Measurements from ENCODE around the gene RBM33. TPM values are rescaled to one million over a fixed set of nuclear protein-coding genes. Genes with fewer than 3 reads are reported as not detected.

The RBM33 gene
- polyA plus RNA-seq, 1 experiment: 5.0 TPM

DNA sequence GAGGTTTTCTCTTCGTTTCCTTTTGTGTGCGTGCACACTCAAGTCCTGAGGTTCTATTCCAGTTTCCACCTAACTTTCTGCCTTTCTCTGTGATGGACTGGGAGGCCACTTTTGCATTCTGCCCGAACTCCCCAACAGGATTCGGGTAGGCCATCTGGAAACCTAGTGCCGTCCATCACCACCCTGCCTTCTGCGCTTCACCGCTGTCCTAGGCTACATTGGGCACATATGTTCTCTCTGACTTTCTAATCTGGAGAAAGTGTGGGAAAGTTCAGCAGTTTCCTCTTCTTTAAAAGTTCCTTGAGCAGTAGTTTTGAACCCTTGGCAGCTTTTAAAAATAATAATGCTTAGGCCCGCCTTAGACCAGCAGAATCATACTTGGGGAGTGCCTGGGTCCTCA lies 121.0 kb downstream of the RBM33 start:
- H3K4me3 ChIP-seq (ENCODE audit: low read depth, low read length): no peak overlapping the region
- POLR2A ChIA-PET: no interaction called here
- peaks cover 17% of the 10 kb centered on the region for H3K36me3 ChIP-seq (ENCODE audit: control insufficient read depth, insufficient read depth, low read length)
- CTCF ChIA-PET: interaction anchor here (3.5 kb wide), 1 partner anchor 166 kb away, joined by 40 read pairs; no protein-coding TSS in a partner anchor
- no peaks in the 10 kb centered on the region for H3K27me3 ChIP-seq (ENCODE audit: control insufficient read depth, insufficient read depth, low read length)
- TF ChIP-seq CTCF (IDR thresholded peaks at IDR 0.05; ENCODE audit: insufficient read depth, low read depth, low read length): no peak
- no peak for DNase-seq (ENCODE audit: low read depth)

- Histone ChIP-seq H3K27me3 (ENCODE audit: control insufficient read depth, insufficient read depth, low read length) (no peaks in the 10 kb centered on the region), H3K36me3 (ENCODE audit: control insufficient read depth, insufficient read depth, low read length) (peaks cover 17% of the 10 kb centered on the region), H3K4me3 (ENCODE audit: low read depth, low read length) (no peak overlapping the region)
- POLR2A ChIA-PET: no interaction called here
- DNase-seq (ENCODE audit: low read depth): no peak
- TF ChIP-seq CTCF (IDR thresholded peaks at IDR 0.05; ENCODE audit: insufficient read depth, low read depth, low read length): no peak
- CTCF ChIA-PET: interaction anchor here (1.2 to 3.5 kb wide), 7 partner anchors 8 to 839 kb away, joined by 3 to 40 read pairs (median 5); no protein-coding TSS in a partner anchor
Observed at GRCh38 chr7:155766386-155766785, 121.9 kb downstream of the RBM33 start.

- ChIA-PET POLR2A (no interaction called here), CTCF (interaction anchor here (0.7 to 3.5 kb wide), 18 partner anchors 8 to 840 kb away, joined by 3 to 40 read pairs (median 5); no protein-coding TSS in a partner anchor)
- no peak for DNase-seq (ENCODE audit: low read depth)
- no peak for TF ChIP-seq CTCF (IDR thresholded peaks at IDR 0.05; ENCODE audit: insufficient read depth, low read depth, low read length)
- peaks cover 17% of the 10 kb centered on the region for H3K36me3 ChIP-seq (ENCODE audit: control insufficient read depth, insufficient read depth, low read length)
- H3K27me3 ChIP-seq (ENCODE audit: control insufficient read depth, insufficient read depth, low read length): no peaks in the 10 kb centered on the region
- H3K4me3 ChIP-seq (ENCODE audit: low read depth, low read length): no peak overlapping the region
Observed at GRCh38 chr7:155766966-155767916, 122.8 kb downstream of the RBM33 start.

DNA sequence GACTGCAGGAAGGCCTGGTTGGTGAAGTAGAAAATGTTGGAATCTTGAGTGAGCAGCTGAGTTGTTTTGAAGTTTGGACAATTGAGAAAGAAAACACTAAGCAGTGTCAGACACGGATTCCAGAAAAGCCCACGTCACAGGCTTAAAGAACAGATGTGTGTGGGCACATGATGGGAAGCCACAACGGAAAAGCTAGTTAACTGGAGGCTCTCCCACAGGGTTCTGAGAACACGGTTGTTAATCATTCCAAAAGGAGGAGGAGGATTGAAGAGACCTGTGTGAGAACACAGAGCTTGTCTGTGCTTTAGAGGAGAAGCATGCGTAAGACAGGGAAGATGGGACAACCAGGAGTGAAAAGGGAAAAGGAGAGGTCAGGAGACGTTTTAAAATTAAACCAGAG lies 125.2 kb downstream of the RBM33 start:
- H3K4me3 ChIP-seq (ENCODE audit: low read depth, low read length): no peak overlapping the region
- TF ChIP-seq CTCF (IDR thresholded peaks at IDR 0.05; ENCODE audit: insufficient read depth, low read depth, low read length): no peak
- H3K27me3 ChIP-seq (ENCODE audit: control insufficient read depth, insufficient read depth, low read length): no peaks in the 10 kb centered on the region
- ChIA-PET CTCF (interaction anchor here (0.9 to 3.0 kb wide), 5 partner anchors 8 to 176 kb away, joined by 3 to 27 read pairs (median 3); no protein-coding TSS in a partner anchor), POLR2A (no interaction called here)
- H3K36me3 ChIP-seq (ENCODE audit: control insufficient read depth, insufficient read depth, low read length): peaks cover 17% of the 10 kb centered on the region
- peak; percentile 66 for DNase-seq (ENCODE audit: low read depth)

GRCh38 chr7:155770241-155770640 lies 125.8 kb downstream of the RBM33 start:
- no peak overlapping the region for H3K4me3 ChIP-seq (ENCODE audit: low read depth, low read length)
- TF ChIP-seq CTCF (IDR thresholded peaks at IDR 0.05; ENCODE audit: insufficient read depth, low read depth, low read length): no peak
- H3K36me3 ChIP-seq (ENCODE audit: control insufficient read depth, insufficient read depth, low read length): peaks cover 18% of the 10 kb centered on the region
- POLR2A ChIA-PET: no interaction called here
- CTCF ChIA-PET: interaction anchor here (0.9 to 3.0 kb wide), 8 partner anchors 8 to 843 kb away, joined by 3 to 27 read pairs (median 3); no protein-coding TSS in a partner anchor
- DNase-seq (ENCODE audit: low read depth): no peak
- no peaks in the 10 kb centered on the region for H3K27me3 ChIP-seq (ENCODE audit: control insufficient read depth, insufficient read depth, low read length)
